Measurements from ENCODE around the gene CTF1.
A peak's percentile ranks its signal among the peaks of the same experiment; 100 is the strongest.
"Not testable (repeated sequence)": the region's sequence is repeated elsewhere in the genome, so short reads cannot be mapped to it uniquely, and the experiment has no call there.

Gene CTF1, protein sequence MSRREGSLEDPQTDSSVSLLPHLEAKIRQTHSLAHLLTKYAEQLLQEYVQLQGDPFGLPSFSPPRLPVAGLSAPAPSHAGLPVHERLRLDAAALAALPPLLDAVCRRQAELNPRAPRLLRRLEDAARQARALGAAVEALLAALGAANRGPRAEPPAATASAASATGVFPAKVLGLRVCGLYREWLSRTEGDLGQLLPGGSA

DNA sequence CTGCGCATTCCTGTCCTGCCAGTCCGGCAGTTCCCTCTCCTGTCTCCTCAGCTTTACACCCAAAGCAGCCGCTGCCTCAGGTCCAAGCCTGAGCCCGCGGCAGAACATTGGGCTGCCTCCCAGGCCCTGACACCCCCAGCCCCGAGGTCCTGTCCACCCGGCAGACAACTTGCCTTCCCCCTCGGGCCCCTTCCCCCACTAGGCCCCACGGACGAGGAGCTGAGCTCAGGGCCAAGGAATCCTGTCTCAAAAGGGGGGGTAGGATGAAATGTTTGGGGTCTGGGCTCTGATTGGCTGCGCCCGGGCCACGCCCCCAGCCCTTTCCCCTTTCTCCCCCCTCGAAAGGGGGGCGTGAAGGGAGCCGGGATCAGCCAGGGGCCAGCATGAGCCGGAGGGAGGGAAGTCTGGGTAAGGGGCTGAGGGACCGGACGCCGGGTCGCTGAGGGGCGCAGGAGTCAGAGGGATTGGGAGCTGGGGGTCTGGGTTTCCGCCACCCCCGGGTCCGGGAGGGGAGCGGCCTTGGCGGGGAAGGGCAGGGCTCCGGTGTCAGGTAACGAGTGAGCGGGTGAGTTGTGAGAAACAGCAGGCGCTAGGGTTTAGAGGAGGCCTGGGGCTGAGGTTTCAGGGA lies at the start of gene CTF1:
CTF1 (plus strand) TSS at position 354 of the 628 bp plus-strand sequence; CDS start at position 384, 30 bp downstream.
- DNase-seq (ENCODE audit: low spot score in 2 of 2): peak in 1 of 2 experiments; percentile 28
- no peaks in the 10 kb centered on the region for H3K27me3 ChIP-seq (ENCODE audit: low read depth)
- H3K9me3 ChIP-seq: no peaks in the 10 kb centered on the region
- peaks cover 15% of the 10 kb centered on the region for H3K4me1 ChIP-seq
- in situ Hi-C loops (cut with MboI; ENCODE audit: low sequenced_read_pairs): no loop called here
- no peaks in the 10 kb centered on the region for H3K36me3 ChIP-seq (replicated peaks)
- no peak within 1 kb of the TSS for H3K4me3 ChIP-seq

DNA sequence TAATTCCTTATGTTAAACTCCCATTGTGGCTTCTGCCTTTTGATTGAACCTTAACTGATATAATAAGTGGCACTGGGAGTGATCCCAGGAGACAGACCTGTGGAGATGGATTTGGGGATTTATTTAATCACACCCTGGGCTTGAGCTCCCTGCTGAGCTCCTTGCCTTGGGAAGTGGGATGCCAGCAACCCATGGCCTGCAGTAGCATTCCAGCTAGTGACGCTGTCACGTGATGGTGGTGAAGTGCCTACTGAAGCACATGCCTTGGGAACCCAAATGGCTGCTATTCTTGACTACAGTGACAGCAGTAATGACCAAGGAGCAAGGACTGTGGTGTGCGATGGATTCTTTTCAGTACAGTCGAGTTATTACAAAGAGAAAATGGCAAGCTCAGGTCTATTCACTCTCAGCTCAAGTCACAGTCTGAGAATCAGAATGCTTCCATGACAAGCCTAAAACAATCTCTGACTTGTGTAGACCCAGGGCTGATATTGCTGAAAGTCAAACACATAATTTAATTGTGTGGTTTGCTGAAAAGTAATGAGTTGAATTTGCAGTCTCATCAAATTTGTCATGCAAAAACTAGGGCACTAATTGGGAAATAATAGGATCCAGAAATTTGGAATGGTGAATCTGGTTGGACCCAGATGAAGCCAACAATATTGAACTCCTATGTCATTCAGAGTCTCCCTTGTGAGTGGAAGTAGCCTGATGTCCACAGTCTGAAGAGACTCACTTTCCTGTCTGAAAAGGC lies 49.6 kb upstream of the CTF1 start:
- in situ Hi-C loops (cut with MboI; ENCODE audit: low sequenced_read_pairs): no loop called here

DNA sequence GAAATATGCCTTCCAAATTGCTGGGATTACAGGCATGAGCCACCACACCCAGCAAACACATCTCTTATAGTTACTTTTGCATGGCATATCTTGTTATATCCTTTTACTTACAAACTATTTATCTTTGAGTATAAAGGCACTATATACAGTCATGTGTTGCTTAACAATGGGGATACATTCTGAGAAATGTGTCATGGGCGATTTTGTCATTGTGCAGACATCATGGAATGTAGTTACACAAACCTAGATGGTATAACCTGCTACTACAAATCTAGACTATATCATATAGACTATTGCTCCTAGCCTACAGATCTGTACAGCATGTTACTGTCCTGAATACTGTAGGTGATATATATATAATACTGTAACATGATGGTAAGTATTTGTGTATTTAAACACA lies 46.2 kb upstream of the CTF1 start:
- Histone ChIP-seq H3K27me3 (ENCODE audit: low read depth) (no peaks in the 10 kb centered on the region), H3K4me3 (no peak overlapping the region), H3K36me3 (replicated peaks) (no peaks in the 10 kb centered on the region), H3K9me3 (no peaks in the 10 kb centered on the region), H3K4me1 (no peaks in the 10 kb centered on the region)
- in situ Hi-C loops (cut with MboI; ENCODE audit: low sequenced_read_pairs): no loop called here
- no peak for DNase-seq (ENCODE audit: low spot score in 2 of 2)

More for the DNA sequence above, 49.6 kb upstream of the CTF1 start:
- no peak for DNase-seq (ENCODE audit: low spot score in 2 of 2)
- Histone ChIP-seq H3K4me3 (no peak overlapping the region), H3K27me3 (ENCODE audit: low read depth) (no peaks in the 10 kb centered on the region), H3K4me1 (no peaks in the 10 kb centered on the region), H3K36me3 (replicated peaks) (no peaks in the 10 kb centered on the region), H3K9me3 (no peaks in the 10 kb centered on the region)

DNA sequence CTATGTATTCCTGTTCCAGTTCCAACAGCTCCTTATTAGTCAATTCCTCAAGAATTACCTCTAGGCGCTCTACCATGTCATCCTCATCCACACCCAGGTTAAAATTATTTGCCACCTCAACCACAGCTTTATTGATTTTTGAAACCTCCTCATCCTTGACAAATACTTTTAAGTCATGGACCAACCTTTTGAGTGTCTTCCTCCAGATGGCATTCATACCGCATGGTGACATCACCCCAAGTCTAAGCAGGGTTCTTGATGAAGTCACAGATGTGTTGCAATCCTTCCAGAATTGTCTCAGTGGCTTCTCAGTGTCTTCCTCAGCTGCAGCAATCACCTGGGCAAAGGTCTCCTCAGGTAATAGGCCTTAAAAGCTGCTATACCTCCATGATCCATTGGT lies 42.7 kb upstream of the CTF1 start:
- DNase-seq (ENCODE audit: low spot score in 2 of 2): no peak

DNA sequence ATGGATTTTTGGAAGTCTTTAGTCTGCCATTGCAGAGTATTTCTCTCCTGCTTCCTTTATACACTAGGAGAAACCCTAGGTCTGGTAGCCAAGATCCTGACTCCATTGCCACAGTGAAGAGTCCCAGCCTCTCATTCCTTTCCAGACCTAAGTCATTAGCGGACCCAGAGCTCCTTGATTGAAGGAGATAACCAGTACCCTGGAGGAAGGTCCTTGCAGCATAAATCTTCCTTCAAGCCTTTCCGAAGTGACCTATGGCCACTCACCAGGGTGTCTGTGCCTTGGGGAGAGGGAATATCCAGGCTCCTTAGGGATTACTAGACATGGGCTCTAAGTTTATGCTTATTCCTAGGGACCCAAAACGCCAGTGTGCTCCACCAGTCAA lies 38.3 kb upstream of the CTF1 start:
- no peak for DNase-seq (ENCODE audit: low spot score in 2 of 2)
- Histone ChIP-seq H3K4me1 (peaks cover 13% of the 10 kb centered on the region), H3K27me3 (ENCODE audit: low read depth) (no peaks in the 10 kb centered on the region), H3K4me3 (no peak overlapping the region), H3K9me3 (no peaks in the 10 kb centered on the region), H3K36me3 (replicated peaks) (no peaks in the 10 kb centered on the region)
- in situ Hi-C loops (cut with MboI; ENCODE audit: low sequenced_read_pairs): no loop called here

More for the DNA sequence above, 42.7 kb upstream of the CTF1 start:
- no peak overlapping the region for H3K4me3 ChIP-seq
- H3K36me3 ChIP-seq (replicated peaks): no peaks in the 10 kb centered on the region
- in situ Hi-C loops (cut with MboI; ENCODE audit: low sequenced_read_pairs): no loop called here
- no peaks in the 10 kb centered on the region for H3K9me3 ChIP-seq
- no peaks in the 10 kb centered on the region for H3K27me3 ChIP-seq (ENCODE audit: low read depth)
- peaks cover 13% of the 10 kb centered on the region for H3K4me1 ChIP-seq

DNA sequence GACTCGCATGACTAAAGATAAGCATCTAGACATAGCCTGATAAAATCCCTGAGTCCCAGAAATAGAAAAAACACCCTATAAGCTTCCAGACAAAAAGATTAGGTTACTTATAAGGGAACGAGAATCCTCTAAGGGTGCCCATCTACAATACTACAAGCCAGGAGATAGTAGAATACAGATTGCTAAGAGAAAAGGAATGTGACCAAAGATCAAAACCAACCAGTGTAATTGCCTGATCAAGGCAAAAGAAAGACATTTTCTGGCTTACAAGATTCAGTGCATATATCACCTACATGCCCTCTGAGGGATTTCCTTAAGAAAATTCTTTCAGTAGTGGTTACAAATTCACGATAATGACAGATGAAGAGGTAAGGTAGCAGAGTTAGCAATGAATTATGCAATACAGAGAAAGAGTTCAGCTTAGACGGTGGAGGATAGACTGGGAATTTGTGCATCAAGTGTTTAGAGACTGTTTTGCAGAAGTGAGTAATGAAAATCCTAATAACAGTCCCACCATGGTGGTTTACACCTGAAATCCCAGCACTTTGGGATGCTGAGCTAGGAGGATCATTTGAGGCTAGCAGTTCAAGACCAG lies 37.5 kb upstream of the CTF1 start:
- no peak for DNase-seq (ENCODE audit: low spot score in 2 of 2)
- Histone ChIP-seq H3K9me3 (no peaks in the 10 kb centered on the region), H3K4me3 (no peak overlapping the region), H3K4me1 (peaks cover 13% of the 10 kb centered on the region), H3K36me3 (replicated peaks) (no peaks in the 10 kb centered on the region), H3K27me3 (ENCODE audit: low read depth) (no peaks in the 10 kb centered on the region)
- in situ Hi-C loops (cut with MboI; ENCODE audit: low sequenced_read_pairs): no loop called here

DNA sequence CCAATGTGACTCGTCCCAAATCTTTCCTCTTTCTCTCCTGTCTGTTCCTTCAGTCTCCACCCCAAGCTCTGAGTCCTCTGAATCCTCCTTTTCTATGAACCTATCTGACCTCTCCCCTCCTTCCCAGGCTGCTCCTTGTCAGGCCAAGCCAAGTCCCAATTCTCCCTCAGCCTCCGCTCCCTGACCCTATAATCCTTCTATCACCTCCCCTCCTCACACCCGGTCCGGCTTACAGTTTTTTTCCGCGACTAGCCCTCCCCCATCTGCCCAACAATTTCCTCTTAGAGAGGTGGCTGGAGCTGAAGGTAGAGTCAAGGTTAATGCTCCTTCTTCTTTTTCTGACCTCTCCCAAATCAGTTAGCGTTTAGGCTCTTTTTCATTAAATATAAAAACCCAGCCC lies 35.7 kb upstream of the CTF1 start:
- H3K36me3 ChIP-seq (replicated peaks); H3K9me3 ChIP-seq; H3K4me3 ChIP-seq; H3K27me3 ChIP-seq (ENCODE audit: low read depth); DNase-seq (ENCODE audit: low spot score in 2 of 2); in situ Hi-C loops (cut with MboI; ENCODE audit: low sequenced_read_pairs): not testable (repeated sequence)
- peaks cover 13% of the 10 kb centered on the region for H3K4me1 ChIP-seq

DNA sequence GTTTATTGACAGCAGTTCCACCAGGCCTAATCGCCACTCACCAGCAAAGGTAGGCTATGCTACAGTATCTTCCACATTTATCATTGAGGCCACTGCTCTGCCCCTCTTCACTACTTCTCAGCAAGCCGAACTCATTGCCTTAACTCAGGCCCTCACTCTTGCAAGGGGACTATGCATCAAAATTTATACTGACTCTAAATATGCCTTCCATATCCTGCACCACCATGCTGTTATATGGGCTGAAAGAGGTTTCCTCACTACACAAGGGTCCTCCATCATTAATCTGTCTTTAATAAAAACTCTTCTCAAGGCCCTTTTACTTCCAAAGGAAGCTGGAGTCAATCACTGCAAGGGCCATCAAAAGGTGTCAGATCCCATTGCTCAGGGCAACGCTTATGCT lies 33.2 kb upstream of the CTF1 start:
- H3K4me3 ChIP-seq; H3K27me3 ChIP-seq (ENCODE audit: low read depth); in situ Hi-C loops (cut with MboI; ENCODE audit: low sequenced_read_pairs); H3K36me3 ChIP-seq (replicated peaks); DNase-seq (ENCODE audit: low spot score in 2 of 2); H3K4me1 ChIP-seq; H3K9me3 ChIP-seq: not testable (repeated sequence)

DNA sequence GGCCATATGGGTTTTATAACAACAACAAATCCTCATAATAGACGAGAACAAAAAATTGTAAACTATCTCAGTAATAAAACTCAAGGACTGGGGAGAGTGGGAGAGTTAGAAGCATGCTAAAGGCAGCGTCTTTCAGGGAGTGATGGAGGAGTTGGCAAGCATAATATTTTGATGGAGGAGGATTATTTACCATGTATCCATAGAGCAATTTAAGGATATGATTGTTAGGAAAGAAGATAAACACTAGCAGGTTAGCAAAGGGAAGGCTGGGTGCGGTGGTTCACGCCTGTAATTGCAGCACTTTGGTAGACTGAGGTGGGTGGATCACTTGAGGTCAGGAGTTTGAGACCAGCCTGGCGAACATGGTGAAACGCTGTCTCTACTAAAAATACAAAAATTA lies 30.4 kb upstream of the CTF1 start:
- Histone ChIP-seq H3K36me3 (replicated peaks) (no peaks in the 10 kb centered on the region), H3K9me3 (no peaks in the 10 kb centered on the region), H3K4me1 (no peaks in the 10 kb centered on the region), H3K27me3 (ENCODE audit: low read depth) (no peaks in the 10 kb centered on the region), H3K4me3 (no peak overlapping the region)
- DNase-seq (ENCODE audit: low spot score in 2 of 2): no peak
- in situ Hi-C loops (cut with MboI; ENCODE audit: low sequenced_read_pairs): no loop called here

DNA sequence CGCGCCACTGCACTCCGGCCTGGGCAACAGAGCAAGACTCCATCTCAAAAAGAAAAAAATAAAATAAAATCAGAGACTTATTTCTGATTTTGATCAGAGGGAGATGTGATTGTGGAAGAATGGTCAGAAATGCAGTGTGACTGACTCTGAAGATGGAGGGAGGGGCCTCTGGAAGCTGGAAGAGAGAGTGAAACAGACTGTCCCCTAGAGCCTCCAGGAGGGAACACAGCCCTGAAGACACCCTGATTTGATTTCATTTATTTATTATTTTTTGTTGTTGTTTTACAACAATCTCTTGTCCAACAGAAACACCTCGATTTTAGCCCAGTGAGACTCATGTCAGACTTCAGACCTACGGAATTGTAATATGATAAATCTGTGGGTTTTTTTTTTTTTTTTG lies 28.7 kb upstream of the CTF1 start:
- DNase-seq (ENCODE audit: low spot score in 2 of 2): peak; percentile 12 to 21
- Histone ChIP-seq H3K27me3 (ENCODE audit: low read depth) (no peaks in the 10 kb centered on the region), H3K36me3 (replicated peaks) (peaks cover 4% of the 10 kb centered on the region), H3K4me1 (no peaks in the 10 kb centered on the region), H3K9me3 (no peaks in the 10 kb centered on the region), H3K4me3 (no peak overlapping the region)
- in situ Hi-C loops (cut with MboI; ENCODE audit: low sequenced_read_pairs): no loop called here

DNA sequence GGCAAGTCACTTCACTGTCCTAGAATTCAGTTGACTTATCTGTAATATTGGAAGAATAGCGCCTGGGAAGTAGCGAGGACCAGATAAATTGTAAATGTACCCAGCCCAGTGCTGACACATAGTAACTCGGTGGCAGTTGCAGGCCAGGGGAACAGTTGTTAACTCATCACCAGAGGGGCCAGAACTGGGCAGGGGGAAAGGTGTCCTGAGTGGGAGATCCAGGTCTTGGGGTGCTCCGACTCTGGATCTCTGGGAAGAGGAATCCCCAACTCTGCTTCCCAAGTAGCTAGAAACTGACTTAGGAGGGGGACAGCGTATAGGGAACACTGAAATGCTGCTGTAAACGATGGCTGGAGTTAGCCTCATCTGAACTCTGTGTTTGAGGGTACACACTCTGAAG lies 25.5 kb upstream of the CTF1 start:
- Histone ChIP-seq H3K9me3 (no peaks in the 10 kb centered on the region), H3K36me3 (replicated peaks) (peaks cover 10% of the 10 kb centered on the region), H3K4me3 (no peak overlapping the region), H3K4me1 (peaks cover 6% of the 10 kb centered on the region), H3K27me3 (ENCODE audit: low read depth) (no peaks in the 10 kb centered on the region)
- DNase-seq (ENCODE audit: low spot score in 2 of 2): no peak
- in situ Hi-C loops (cut with MboI; ENCODE audit: low sequenced_read_pairs): no loop called here

DNA sequence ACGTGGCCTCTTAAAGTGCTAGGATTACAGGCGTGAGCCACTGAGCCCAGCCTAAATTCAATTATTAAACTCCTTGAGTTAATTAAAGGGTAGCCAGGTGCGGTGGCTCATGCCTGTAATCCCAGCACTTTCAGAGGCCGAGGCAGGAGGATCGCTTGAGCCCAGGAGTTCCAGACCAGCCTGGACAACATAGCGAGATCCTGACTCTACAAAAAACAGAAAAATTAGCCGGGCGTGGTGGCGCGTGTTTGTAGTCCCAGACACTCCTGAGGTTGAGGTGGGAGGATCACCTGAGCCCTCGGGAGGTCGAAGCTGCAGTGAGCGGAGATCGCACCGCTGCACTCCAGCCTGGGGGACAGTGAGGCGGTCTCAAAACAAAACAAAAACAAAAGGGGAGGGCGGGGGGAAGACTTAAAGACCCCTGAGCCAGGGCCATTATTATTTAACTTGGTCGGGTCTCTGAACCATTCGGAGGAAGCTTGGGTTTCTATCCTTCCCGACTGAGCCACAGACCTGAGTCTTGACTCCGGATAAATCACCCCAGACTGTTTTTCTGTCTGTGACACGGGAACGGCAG lies 22.1 kb upstream of the CTF1 start:
- in situ Hi-C loops (cut with MboI; ENCODE audit: low sequenced_read_pairs): no loop called here
- peak overlapping the region; percentile 78 for H3K4me3 ChIP-seq
- H3K27me3 ChIP-seq (ENCODE audit: low read depth): no peaks in the 10 kb centered on the region
- DNase-seq (ENCODE audit: low spot score in 2 of 2): no peak
- H3K4me1 ChIP-seq: peaks cover 15% of the 10 kb centered on the region
- no peaks in the 10 kb centered on the region for H3K9me3 ChIP-seq
- H3K36me3 ChIP-seq (replicated peaks): peaks cover 16% of the 10 kb centered on the region

DNA sequence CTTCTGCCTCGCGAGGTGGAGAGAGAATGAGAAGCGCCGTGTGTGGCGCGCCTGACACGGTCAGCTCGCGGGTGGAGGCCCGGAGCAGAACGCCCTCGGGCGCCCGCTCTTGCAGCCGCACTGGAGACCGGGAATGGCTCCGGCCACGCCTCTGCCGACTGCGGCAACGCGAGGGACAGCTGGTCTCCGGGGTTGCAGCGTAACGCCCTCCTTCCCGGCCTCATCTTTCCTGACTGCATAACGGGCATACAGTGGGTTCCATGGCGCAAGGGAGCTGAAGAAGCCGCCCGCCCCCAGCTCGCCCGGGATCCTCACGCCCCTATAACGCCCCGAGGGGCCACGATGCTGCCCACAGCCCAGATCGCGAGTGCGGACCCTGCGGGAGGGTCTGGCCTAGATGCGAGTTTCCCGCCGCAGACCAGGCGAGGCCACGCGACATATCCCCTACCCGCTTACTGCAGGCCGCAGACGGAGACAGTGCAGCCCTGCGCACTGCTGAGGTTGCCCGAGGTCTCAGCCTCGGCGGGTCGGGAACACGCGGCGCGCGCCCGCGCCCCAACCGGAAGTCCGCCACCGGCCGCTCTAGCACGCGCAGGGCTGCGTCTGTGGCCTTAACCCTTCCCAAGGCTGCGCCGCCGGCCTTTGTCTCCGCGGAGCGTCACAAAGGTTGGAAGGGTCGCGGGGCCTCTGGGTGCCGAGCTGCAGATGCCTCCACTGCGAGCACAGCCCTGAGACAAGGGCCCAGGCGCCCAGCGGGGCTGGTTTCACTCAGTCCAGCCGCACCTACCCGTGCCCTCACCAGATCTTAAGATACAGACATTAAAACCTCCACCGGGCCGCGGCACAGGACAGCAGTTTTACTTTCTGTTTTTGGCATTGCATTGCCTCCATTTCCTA lies 21.3 kb upstream of the CTF1 start:
- DNase-seq (ENCODE audit: low spot score in 2 of 2): peak; percentile 90 to 96
- H3K4me3 ChIP-seq: peak overlapping the region; percentile 78
- in situ Hi-C loops (cut with MboI; ENCODE audit: low sequenced_read_pairs): no loop called here
- peaks cover 15% of the 10 kb centered on the region for H3K4me1 ChIP-seq
- no peaks in the 10 kb centered on the region for H3K27me3 ChIP-seq (ENCODE audit: low read depth)
- no peaks in the 10 kb centered on the region for H3K9me3 ChIP-seq
- H3K36me3 ChIP-seq (replicated peaks): peaks cover 16% of the 10 kb centered on the region
